Effector memory CD8-positive, alpha-beta T cell (primary cell): ENCODE results near the gene RFLNA.

Source experiments
- ATAC-seq: fragments of 150-1000 bp; cut with Tn5 transposase; replicated peaks from 2 replicates; pipeline ENCODE4 v1.10.0; 2021; ENCODE audit warnings: mild to moderate bottlenecking, moderate library complexity
- DNase-seq, 3 experiments: peaks; one replicate each; pipeline ENCODE4 v3.0.0; 2021
- H3K27ac Mint-ChIP-seq, 2 donors: one replicate each; pipeline ENCODE4 v1.8.0; 2022; ENCODE audit warnings: mild to moderate bottlenecking in 2 of 2, mixed read lengths in 2 of 2, moderate library complexity in 2 of 2
- H3K27me3 Mint-ChIP-seq, 2 donors: one replicate each; pipeline ENCODE4 v1.8.0; 2022; ENCODE audit warnings: mixed read lengths in 2 of 2
- H3K36me3 Mint-ChIP-seq: one replicate; pipeline ENCODE4 v1.8.0; 2022; ENCODE audit warnings: mild to moderate bottlenecking, moderate library complexity, mixed read lengths; ENCODE audit not compliant: insufficient read depth
- H3K4me1 Mint-ChIP-seq, 2 donors: one replicate each; pipeline ENCODE4 v1.8.0; 2022; ENCODE audit warnings: low read depth in 2 of 2, mixed read lengths in 2 of 2
- H3K4me3 Mint-ChIP-seq, 2 donors: one replicate each; pipeline ENCODE4 v1.8.0; 2022; ENCODE audit warnings: mild to moderate bottlenecking in 2 of 2, mixed read lengths in 2 of 2, moderate library complexity in 2 of 2
- H3K9me3 Mint-ChIP-seq, 2 donors: one replicate each; pipeline ENCODE4 v1.8.0; 2022; ENCODE audit warnings: mixed read lengths in 2 of 2
- total RNA-seq, 9 experiments: gene quantifications; one replicate each; lab custom pipeline; 2026; lab: John Stamatoyannopoulos, UW

Gene RFLNA, protein sequence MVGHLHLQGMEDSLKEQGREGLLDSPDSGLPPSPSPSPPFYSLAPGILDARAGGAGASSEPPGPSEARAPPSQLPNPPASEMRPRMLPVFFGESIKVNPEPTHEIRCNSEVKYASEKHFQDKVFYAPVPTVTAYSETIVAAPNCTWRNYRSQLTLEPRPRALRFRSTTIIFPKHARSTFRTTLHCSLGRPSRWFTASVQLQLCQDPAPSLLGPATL
- 0 reads per million in 9 experiments for total RNA-seq

DNA sequence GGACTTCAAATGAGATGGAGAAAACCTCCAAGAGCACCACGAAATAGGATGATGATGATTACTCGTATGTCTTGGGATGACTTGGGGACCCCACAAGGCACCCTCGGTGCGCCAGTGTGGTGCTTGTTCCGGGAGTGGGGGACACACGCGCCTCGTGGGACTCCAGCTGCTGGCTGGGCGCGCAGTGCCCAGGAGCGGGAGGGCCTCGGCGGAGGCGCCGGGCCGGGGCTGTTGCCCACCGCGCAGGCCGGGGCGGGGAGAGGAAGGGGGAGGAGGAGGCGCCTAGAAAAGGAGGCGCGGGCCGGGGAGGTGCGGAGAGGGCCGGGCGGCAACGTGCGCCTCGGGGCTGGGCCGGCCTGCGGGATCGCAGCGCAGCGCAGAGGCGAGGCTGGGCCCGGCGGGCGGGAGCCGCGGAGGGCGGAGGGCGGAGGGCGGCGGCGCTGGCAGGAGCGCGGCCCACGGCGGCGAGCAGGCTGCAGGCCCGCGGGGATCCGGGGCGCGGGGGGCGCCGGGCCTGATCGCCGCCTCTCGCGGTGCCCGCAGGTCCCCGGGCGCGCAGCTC lies at the start of gene RFLNA:
RFLNA (plus strand) TSS at position 314 of the 562 bp plus-strand sequence. CDS start 337 bp downstream, outside the sequence.
- no peak for ATAC-seq
- peaks cover 47 to 77% of the 10 kb centered on the region in 2 donors for H3K27me3 Mint-ChIP-seq
- peak within 1 kb of the TSS in 1 of 2 donors; percentile 21 for H3K4me3 Mint-ChIP-seq

DNA sequence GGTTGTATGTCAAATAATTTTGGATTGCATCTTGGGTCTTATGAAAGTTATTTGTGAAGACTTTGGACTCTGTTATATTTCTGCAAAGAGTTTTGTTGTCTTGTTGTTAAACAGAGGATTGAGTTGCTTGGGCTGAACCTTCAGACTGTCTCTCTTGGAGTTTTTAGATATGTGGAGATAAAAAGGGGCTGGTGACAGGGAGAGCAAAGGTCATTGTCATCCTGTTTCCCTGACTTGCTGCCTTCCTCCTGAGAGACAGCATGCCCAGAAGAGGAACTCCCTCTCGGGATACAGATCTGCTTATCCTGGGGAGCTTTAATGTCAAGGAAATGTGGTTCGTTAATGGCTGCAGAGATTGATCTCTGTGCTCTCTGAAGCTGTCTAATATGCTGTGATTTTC lies 47.6 kb upstream of the RFLNA start:
- no peak overlapping the region for H3K4me3 Mint-ChIP-seq
- H3K9me3 Mint-ChIP-seq, result peaks cover 0 to 6% of the 10 kb centered on the region in 2 donors
- peaks cover 3% of the 10 kb centered on the region for H3K36me3 Mint-ChIP-seq
- ATAC-seq, result no peak
- H3K4me1 Mint-ChIP-seq, result no peaks in the 10 kb centered on the region
- H3K27me3 Mint-ChIP-seq, result peaks cover 50 to 68% of the 10 kb centered on the region in 2 donors
- no peak for DNase-seq
- H3K27ac Mint-ChIP-seq, result no peak overlapping the region

More for the DNA sequence above, at the start of gene RFLNA:
- Mint-ChIP-seq H3K36me3 (no peaks in the 10 kb centered on the region), H3K9me3 (no peaks in the 10 kb centered on the region), H3K27ac (no peak within 1 kb of the TSS), H3K4me1 (peaks cover 0 to 1% of the 10 kb centered on the region in 2 donors)
- DNase-seq, result no peak

DNA sequence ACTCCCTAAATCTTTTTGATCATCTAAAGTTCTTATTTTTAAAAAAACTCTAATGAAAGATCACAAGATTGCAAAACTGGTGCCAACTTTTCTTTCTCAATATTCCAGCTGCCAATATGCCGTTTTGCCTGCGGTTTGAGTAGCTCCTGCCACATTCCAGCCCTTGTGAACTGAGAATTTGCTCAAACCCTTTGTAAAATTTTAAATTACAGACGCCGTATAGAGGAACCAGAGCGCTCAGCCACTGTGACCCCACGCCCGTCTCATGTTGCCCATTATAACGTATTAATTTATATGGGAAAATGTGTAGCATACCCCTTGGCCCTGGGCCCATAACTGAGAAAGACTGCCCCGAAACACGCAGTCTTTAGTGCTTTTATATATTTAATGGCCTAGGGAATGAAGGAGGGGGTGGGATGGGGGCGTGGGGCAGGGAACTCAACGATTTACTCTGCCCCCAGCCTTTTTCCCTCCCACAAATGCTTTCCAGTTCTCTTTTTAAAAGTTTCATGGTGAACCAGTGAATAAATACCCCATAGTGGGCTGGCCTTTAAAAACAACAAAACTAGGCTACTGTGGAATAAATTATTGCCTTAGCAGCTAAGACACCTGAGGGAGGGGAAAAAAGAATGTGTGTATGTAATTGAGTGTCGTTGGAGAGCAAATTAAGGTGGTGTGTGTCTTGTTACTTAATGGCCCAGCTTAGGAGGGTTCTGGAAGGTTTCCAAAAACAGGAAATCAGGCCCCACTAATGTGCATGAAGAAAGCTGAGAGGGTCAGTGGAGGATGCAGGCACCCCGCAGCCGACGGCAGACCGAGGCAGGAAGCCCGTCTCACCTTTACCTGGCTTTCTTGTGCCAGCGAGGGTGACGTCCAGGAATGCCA lies 45.7 kb upstream of the RFLNA start:
- H3K36me3 Mint-ChIP-seq, result no peaks in the 10 kb centered on the region
- no peaks in the 10 kb centered on the region for H3K4me1 Mint-ChIP-seq
- ATAC-seq (no peak), DNase-seq (no peak)
- peaks cover 0 to 6% of the 10 kb centered on the region in 2 donors for H3K9me3 Mint-ChIP-seq
- H3K4me3 Mint-ChIP-seq, result no peak overlapping the region
- no peak overlapping the region for H3K27ac Mint-ChIP-seq
- H3K27me3 Mint-ChIP-seq, result peaks cover 43 to 73% of the 10 kb centered on the region in 2 donors

DNA sequence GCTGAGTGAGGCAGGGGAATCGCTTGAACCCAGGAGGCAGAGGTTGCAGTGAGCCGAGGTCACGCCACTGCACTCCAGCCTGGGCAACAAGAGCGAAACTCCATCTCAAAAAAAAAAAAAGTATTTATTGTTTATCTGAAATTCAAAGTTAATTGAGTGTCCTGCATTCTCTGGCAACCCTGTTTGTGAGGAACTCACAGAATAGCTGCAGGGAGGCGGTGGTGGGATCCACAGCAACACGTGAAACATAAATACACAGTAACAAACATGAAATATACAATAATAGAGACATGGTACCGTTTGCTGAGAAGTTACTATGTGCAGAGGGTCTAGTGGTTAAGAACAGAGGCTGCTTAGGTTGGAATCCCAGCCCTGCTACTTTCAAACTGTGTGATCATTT lies 43.7 kb upstream of the RFLNA start:
- H3K4me3 Mint-ChIP-seq, result no peak overlapping the region
- H3K36me3 Mint-ChIP-seq, result no peaks in the 10 kb centered on the region
- DNase-seq (no peak), ATAC-seq (no peak)
- no peaks in the 10 kb centered on the region for H3K4me1 Mint-ChIP-seq
- H3K27me3 Mint-ChIP-seq, result peaks cover 37 to 73% of the 10 kb centered on the region in 2 donors
- H3K27ac Mint-ChIP-seq, result no peak overlapping the region
- peaks cover 0 to 4% of the 10 kb centered on the region in 2 donors for H3K9me3 Mint-ChIP-seq

DNA sequence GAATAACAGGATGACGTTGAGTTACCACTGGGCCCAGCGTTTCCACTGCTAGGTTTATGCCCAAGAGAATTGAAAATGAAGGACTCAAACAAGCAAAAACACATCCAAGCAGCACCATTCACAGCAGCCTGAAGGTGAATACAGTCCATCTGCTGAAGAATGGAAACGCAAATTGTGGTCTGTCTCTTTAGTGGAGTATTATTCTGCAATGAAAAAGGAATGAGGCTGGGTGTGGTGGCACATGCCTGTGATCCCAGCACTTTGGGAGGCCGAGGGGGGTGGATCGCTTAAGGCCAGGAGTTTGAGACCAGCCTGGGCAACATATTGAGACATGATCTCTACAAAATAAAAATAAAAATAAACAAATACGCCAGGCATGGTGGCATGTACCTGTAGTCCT lies 41.9 kb upstream of the RFLNA start:
- H3K9me3 Mint-ChIP-seq, result no peaks in the 10 kb centered on the region
- no peaks in the 10 kb centered on the region for H3K36me3 Mint-ChIP-seq
- H3K4me1 Mint-ChIP-seq, result no peaks in the 10 kb centered on the region
- peaks cover 32 to 74% of the 10 kb centered on the region in 2 donors for H3K27me3 Mint-ChIP-seq
- no peak overlapping the region for H3K4me3 Mint-ChIP-seq
- ATAC-seq (no peak), DNase-seq (no peak)
- H3K27ac Mint-ChIP-seq, result peak overlapping the region in 1 of 2 donors; percentile 35

GRCh38 chr12:124254126-124254525 lies 40.8 kb upstream of the RFLNA start:
- ATAC-seq, result no peak
- Mint-ChIP-seq H3K4me3 (no peak overlapping the region), H3K4me1 (no peaks in the 10 kb centered on the region), H3K27ac (no peak overlapping the region), H3K9me3 (no peaks in the 10 kb centered on the region), H3K27me3 (peaks cover 40 to 77% of the 10 kb centered on the region in 2 donors), H3K36me3 (no peaks in the 10 kb centered on the region)
- DNase-seq, result no peak

DNA sequence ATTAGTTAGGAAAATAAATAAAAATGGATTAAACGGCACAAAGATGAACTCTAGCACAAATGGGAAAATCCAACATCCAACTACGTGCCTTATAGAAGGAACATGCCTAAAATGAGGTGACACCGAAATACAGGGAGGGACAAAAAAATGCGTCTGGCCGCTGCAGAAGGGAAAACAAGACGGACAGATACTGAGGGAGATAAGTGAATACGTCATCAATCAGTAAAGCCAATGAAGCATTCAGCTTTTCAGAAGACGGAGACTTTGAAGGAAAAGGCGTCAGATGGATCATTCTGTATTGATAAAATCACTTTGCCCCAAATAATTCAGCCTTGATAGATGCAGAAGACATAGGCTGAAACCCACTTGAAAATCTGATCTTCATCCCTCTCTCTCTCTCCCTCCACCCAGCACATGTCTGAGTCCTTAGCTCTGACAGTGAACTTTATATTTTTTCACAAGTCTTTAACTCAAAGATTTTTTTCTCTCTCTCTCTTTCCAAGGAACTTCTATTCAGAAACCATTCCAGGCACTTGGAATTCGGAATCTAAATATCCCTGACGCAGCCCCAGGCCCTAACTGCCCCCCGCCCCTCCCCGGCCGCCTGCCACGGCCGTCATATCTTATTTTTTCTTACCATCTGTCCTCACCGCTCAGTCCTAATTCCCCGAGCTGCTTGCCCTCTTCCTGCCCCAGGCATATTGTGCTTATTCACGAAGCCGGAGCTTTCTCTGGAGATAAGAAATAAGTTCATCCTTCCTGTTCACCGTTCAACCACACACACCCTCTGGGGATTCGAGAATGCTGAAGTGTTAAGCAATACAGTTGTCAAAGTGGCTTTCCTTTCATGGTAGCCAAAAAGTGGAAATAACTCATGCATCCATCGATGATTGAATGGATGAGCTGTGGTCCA lies 35.5 kb upstream of the RFLNA start:
- peaks cover 53 to 89% of the 10 kb centered on the region in 2 donors for H3K27me3 Mint-ChIP-seq
- DNase-seq (no peak), ATAC-seq (no peak)
- H3K4me1 Mint-ChIP-seq, result peaks cover 0 to 4% of the 10 kb centered on the region in 2 donors
- H3K36me3 Mint-ChIP-seq, result no peaks in the 10 kb centered on the region
- no peaks in the 10 kb centered on the region for H3K9me3 Mint-ChIP-seq
- H3K4me3 Mint-ChIP-seq, result no peak overlapping the region
- no peak overlapping the region for H3K27ac Mint-ChIP-seq

- H3K27me3 Mint-ChIP-seq, result peaks cover 62 to 90% of the 10 kb centered on the region in 2 donors
- peaks cover 0 to 4% of the 10 kb centered on the region in 2 donors for H3K4me1 Mint-ChIP-seq
- DNase-seq (no peak), ATAC-seq (no peak)
- no peaks in the 10 kb centered on the region for H3K36me3 Mint-ChIP-seq
- H3K4me3 Mint-ChIP-seq, result no peak overlapping the region
- H3K9me3 Mint-ChIP-seq, result no peaks in the 10 kb centered on the region
- H3K27ac Mint-ChIP-seq, result no peak overlapping the region
Observed at GRCh38 chr12:124261885-124262284, 33.0 kb upstream of the RFLNA start.

DNA sequence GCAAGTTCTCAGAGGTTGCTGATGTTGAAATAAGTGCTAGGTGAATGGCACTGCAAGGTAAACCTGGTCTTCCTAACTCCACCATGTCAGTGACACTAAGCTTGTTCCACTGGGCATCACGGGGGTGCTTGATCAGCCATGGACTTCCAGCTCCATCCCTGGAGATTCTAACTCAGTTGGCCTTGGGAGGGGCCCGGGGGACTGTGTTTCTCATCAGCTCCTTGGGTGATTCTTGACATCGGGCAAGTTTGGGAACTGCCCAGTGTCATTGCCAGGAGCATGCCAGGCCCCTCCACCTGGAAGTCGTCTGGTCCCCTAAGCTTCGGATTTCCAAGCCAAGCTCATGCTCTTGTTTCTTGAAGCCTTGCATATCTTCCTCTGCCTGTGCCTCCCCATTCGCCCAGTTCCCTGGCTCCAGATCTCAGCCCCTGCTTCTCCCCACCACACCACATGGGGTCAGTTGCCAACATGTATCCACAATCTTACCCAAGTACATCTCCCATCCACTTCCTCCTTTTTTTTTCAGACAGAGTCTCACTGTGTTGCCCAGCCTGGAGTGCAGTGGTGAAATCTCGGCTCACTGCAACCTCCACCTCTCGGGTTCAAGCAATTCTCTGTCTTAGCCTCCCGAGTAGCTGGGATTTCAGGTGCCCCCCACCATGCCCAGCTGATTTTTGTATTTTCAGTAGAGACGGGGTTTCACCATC lies 30.7 kb upstream of the RFLNA start:
- H3K4me3 Mint-ChIP-seq, result no peak overlapping the region
- H3K36me3 Mint-ChIP-seq, result no peaks in the 10 kb centered on the region
- DNase-seq, result no peak
- ATAC-seq, result no peak
- H3K27me3 Mint-ChIP-seq, result peaks cover 43 to 90% of the 10 kb centered on the region in 2 donors
- no peaks in the 10 kb centered on the region for H3K9me3 Mint-ChIP-seq
- peaks cover 0 to 4% of the 10 kb centered on the region in 2 donors for H3K4me1 Mint-ChIP-seq
- no peak overlapping the region for H3K27ac Mint-ChIP-seq

- Mint-ChIP-seq H3K4me1 (peaks cover 0 to under 1% of the 10 kb centered on the region in 2 donors), H3K9me3 (no peaks in the 10 kb centered on the region), H3K4me3 (no peak overlapping the region), H3K36me3 (no peaks in the 10 kb centered on the region), H3K27me3 (peaks cover 39 to 90% of the 10 kb centered on the region in 2 donors), H3K27ac (no peak overlapping the region)
- DNase-seq (no peak), ATAC-seq (no peak)
Observed at GRCh38 chr12:124264879-124265278, 30.0 kb upstream of the RFLNA start.

- Mint-ChIP-seq H3K4me1 (no peaks in the 10 kb centered on the region), H3K36me3 (no peaks in the 10 kb centered on the region), H3K9me3 (no peaks in the 10 kb centered on the region), H3K27me3 (peaks cover 41 to 80% of the 10 kb centered on the region in 2 donors), H3K27ac (no peak overlapping the region), H3K4me3 (no peak overlapping the region)
- no peak for DNase-seq
- ATAC-seq, result no peak
Observed at GRCh38 chr12:124267205-124267778, 27.6 kb upstream of the RFLNA start.

DNA sequence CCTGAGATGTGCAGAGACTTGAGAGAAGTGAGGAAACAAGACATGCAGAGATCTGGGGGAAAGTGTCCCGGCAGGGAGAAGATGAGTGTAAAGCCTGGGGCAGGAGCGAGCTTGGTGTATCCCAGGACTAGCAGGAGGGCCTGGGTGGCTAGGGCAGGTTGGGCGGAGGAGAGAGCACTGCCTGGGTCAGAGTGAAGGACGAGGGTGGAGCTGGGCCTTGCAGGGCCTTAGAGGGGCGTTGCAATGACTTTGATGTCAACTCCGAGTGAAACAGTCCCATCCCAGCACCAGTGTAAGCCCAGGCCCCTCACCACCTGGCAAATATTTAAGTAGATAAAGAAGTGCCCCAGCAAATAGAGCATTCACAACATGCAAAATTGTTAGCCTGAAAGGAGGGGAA lies 24.2 kb upstream of the RFLNA start:
- no peak overlapping the region for H3K4me3 Mint-ChIP-seq
- DNase-seq (no peak), ATAC-seq (no peak)
- no peaks in the 10 kb centered on the region for H3K4me1 Mint-ChIP-seq
- H3K27ac Mint-ChIP-seq, result no peak overlapping the region
- H3K36me3 Mint-ChIP-seq, result no peaks in the 10 kb centered on the region
- H3K9me3 Mint-ChIP-seq, result no peaks in the 10 kb centered on the region
- H3K27me3 Mint-ChIP-seq, result peaks cover 26 to 61% of the 10 kb centered on the region in 2 donors
